ENCODE results near the gene SMLR1.

Gene SMLR1

GRCh38 chr6:130872250-130873095 lies 45.3 kb downstream of the SMLR1 start:
- peak; percentile 38 to 92 (median 80) for DNase-seq
- intact Hi-C loops (cut with DNase I) = no loop called here

GRCh38 chr6:130873746-130874145 lies 46.5 kb downstream of the SMLR1 start:
- no peak for DNase-seq
- intact Hi-C loops (cut with DNase I) = no loop called here

GRCh38 chr6:130879826-130880225 lies 52.6 kb downstream of the SMLR1 start:
- intact Hi-C loops (cut with DNase I) = loop anchor here (10.0 kb wide), 1 partner anchor 285 kb away; no protein-coding TSS in a partner anchor
- no peak for DNase-seq

GRCh38 chr6:130882370-130882769 lies 55.2 kb downstream of the SMLR1 start:
- intact Hi-C loops (cut with DNase I) = loop anchor here (10.0 kb wide), 1 partner anchor 282 kb away; no protein-coding TSS in a partner anchor
- DNase-seq = no peak

GRCh38 chr6:130885392-130886192 lies 58.4 kb downstream of the SMLR1 start:
- peak in 38 of 42 donors; percentile 12 to 94 (median 78) for DNase-seq
- intact Hi-C loops (cut with DNase I) = loop anchor here (5.0 to 10.0 kb wide), 3 partner anchors 177 to 279 kb away; partner anchors contain the start of gene EPB41L2
